Neural progenitor cell (in vitro differentiated cells): ENCODE data around the gene FAM20C. TPM values are rescaled to one million over a fixed set of nuclear protein-coding genes. Genes with fewer than 3 reads are reported as not detected.

Experiments used
- DNase-seq: peaks from one replicate; pipeline ENCODE4 v3.0.0-alpha.2; 2016; ENCODE audit warnings: low spot score
- H2AFZ ChIP-seq: fragments of 200-600 bp; sonication (generic); replicated peaks from 2 replicates; pipeline ENCODE4 v1.6.1; 2016; ENCODE audit warnings: antibody characterized with exemption
- H3F3A ChIP-seq: fragments of 200-600 bp; sonication (generic); 2 replicates; pipeline ENCODE4 v1.6.1; 2016; ENCODE audit warnings: antibody characterized with exemption, low read depth
- H3K27ac ChIP-seq: fragments of 200-600 bp; sonication (generic); 2 replicates; pipeline ENCODE4 v1.5.1; 2016; ENCODE audit warnings: mild to moderate bottlenecking
- H3K27me3 ChIP-seq: fragments of 200-600 bp; sonication (generic); 2 replicates; pipeline ENCODE4 v1.6.1; 2016; ENCODE audit warnings: mild to moderate bottlenecking, moderate library complexity
- H3K36me3 ChIP-seq: fragments of 200-600 bp; sonication (generic); 2 replicates; pipeline ENCODE4 v1.5.1; 2016
- H3K4me1 ChIP-seq: fragments of 200-600 bp; sonication (generic); 2 replicates; pipeline ENCODE4 v1.6.1; 2016; ENCODE audit warnings: mixed run types
- H3K4me2 ChIP-seq: fragments of 200-600 bp; sonication (generic); 2 replicates; pipeline ENCODE4 v1.6.1; 2016
- H3K4me3 ChIP-seq: fragments of 200-600 bp; sonication (generic); 2 replicates; pipeline ENCODE4 v1.5.1; 2016
- H3K79me2 ChIP-seq: fragments of 200-600 bp; sonication (generic); 2 replicates; pipeline ENCODE4 v1.6.1; 2016; ENCODE audit warnings: low read depth
- H3K9ac ChIP-seq: fragments of 200-600 bp; sonication (generic); 2 replicates; pipeline ENCODE4 v1.6.1; 2016
- H3K9me3 ChIP-seq: fragments of 200-600 bp; sonication (generic); 2 replicates; pipeline ENCODE4 v1.5.1; 2016; ENCODE audit warnings: low read depth
- H4K20me1 ChIP-seq: fragments of 200-600 bp; sonication (generic); 2 replicates; pipeline ENCODE4 v1.6.1; 2016; ENCODE audit warnings: low read depth
- H3K27ac Mint-ChIP-seq: 3 replicates; pipeline ENCODE4 v1.8.0; 2021; ENCODE audit warnings: mixed read lengths
- H3K27me3 Mint-ChIP-seq: 2 replicates; pipeline ENCODE4 v1.8.0; 2022; ENCODE audit warnings: low read depth, mild to moderate bottlenecking, inconsistent platforms, moderate library complexity, mixed read lengths; ENCODE audit not compliant: insufficient read depth
- H3K36me3 Mint-ChIP-seq: 3 replicates; pipeline ENCODE4 v1.8.0; 2021; ENCODE audit warnings: mixed read lengths
- H3K4me1 Mint-ChIP-seq: 3 replicates; pipeline ENCODE4 v1.8.0; 2021; ENCODE audit warnings: mixed read lengths
- H3K4me3 Mint-ChIP-seq: 3 replicates; pipeline ENCODE4 v1.8.0; 2021; ENCODE audit warnings: mild to moderate bottlenecking, moderate library complexity, mixed read lengths
- H3K9me3 Mint-ChIP-seq: 3 replicates; pipeline ENCODE4 v1.8.0; 2020; ENCODE audit warnings: mixed read lengths
- EZH2 ChIP-seq: fragments of 200-600 bp; sonication (generic); IDR thresholded peaks from 2 replicates; pipeline ENCODE4 v1.6.1; 2017; ENCODE audit warnings: antibody characterized with exemption, mild to moderate bottlenecking, moderate library complexity
- EZH2phosphoT487 ChIP-seq: fragments of 200-600 bp; sonication (generic); IDR thresholded peaks from 2 replicates; pipeline ENCODE4 v1.6.1; 2017; ENCODE audit warnings: antibody characterized with exemption
- total RNA-seq: library from RNA; depleted of rRNA; stranded (reverse); fragments of >200 nt; gene quantifications from 2 replicates; pipeline ENCODE4 v1.2.3, GENCODE V29; 2015; ENCODE audit warnings: low replicate concordance
- TF ChIP-seq, protein P1 (sequence below): fragments of 200-600 bp; sonication (generic); IDR thresholded peaks from 2 replicates; pipeline ENCODE4 v1.5.1; 2017; ENCODE audit warnings: antibody characterized with exemption, mild to moderate bottlenecking

Gene FAM20C
- total RNA-seq, 1 donor from 2014 or later: 3.8 TPM

DNA sequence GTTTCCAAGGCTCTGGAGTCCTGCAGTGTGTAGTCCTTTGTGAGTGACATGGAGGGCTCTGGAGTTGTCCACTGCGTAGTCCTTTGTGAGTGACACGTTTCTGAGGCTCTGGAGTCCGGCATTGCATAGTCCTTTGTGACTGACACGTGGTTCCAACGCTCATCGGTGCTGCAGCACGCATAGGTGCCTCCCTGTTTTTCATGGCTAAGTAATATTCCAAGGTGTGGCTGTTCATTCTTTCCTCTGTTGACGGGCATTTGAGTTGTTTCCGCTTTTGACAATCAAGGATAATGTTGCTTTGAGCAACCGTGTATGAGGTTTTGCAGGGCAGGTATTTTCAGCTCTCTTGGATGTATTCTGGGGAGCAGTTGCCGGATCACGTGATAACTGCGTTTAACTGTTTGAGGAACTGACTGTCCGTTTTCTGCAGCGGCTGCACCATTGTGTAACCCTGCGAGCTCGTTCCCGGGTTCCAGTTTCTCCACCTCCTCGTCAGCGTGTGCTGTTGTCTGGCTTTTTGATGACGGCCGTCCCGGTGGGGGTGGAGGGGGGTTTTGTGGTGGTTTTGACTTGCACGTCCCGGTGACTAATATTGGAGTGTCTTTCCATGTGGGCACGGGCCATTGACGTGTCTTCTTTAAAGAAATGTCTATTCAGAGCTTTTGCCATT, 21.1 kb downstream of the FAM20C start:
- Mint-ChIP-seq H3K4me3 (no peak overlapping the region), H3K9me3 (peaks cover 8% of the 10 kb centered on the region), H3K4me1 (peaks cover 10% of the 10 kb centered on the region), H3K27ac (no peak overlapping the region), H3K27me3 (peaks cover 5% of the 10 kb centered on the region), H3K36me3 (peaks cover 15% of the 10 kb centered on the region)
- no peak overlapping the region for H2AFZ ChIP-seq
- no peak overlapping the region for H3K4me3 ChIP-seq
- H3K27me3 ChIP-seq: no peaks in the 10 kb centered on the region
- no peak overlapping the region for H3K4me2 ChIP-seq
- no peak overlapping the region for H3K9ac ChIP-seq
- no peaks in the 10 kb centered on the region for H3F3A ChIP-seq
- H3K27ac ChIP-seq: no peak overlapping the region
- no peak for DNase-seq
- no peaks in the 10 kb centered on the region for H3K36me3 ChIP-seq
- TF ChIP-seq, protein P1, sequence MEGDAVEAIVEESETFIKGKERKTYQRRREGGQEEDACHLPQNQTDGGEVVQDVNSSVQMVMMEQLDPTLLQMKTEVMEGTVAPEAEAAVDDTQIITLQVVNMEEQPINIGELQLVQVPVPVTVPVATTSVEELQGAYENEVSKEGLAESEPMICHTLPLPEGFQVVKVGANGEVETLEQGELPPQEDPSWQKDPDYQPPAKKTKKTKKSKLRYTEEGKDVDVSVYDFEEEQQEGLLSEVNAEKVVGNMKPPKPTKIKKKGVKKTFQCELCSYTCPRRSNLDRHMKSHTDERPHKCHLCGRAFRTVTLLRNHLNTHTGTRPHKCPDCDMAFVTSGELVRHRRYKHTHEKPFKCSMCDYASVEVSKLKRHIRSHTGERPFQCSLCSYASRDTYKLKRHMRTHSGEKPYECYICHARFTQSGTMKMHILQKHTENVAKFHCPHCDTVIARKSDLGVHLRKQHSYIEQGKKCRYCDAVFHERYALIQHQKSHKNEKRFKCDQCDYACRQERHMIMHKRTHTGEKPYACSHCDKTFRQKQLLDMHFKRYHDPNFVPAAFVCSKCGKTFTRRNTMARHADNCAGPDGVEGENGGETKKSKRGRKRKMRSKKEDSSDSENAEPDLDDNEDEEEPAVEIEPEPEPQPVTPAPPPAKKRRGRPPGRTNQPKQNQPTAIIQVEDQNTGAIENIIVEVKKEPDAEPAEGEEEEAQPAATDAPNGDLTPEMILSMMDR: no peak
- TF ChIP-seq EZH2 (no peak), EZH2phosphoT487 (no peak)
- no peaks in the 10 kb centered on the region for H3K9me3 ChIP-seq
- no peaks in the 10 kb centered on the region for H3K4me1 ChIP-seq
- no peaks in the 10 kb centered on the region for H3K79me2 ChIP-seq
- H4K20me1 ChIP-seq: no peaks in the 10 kb centered on the region

DNA sequence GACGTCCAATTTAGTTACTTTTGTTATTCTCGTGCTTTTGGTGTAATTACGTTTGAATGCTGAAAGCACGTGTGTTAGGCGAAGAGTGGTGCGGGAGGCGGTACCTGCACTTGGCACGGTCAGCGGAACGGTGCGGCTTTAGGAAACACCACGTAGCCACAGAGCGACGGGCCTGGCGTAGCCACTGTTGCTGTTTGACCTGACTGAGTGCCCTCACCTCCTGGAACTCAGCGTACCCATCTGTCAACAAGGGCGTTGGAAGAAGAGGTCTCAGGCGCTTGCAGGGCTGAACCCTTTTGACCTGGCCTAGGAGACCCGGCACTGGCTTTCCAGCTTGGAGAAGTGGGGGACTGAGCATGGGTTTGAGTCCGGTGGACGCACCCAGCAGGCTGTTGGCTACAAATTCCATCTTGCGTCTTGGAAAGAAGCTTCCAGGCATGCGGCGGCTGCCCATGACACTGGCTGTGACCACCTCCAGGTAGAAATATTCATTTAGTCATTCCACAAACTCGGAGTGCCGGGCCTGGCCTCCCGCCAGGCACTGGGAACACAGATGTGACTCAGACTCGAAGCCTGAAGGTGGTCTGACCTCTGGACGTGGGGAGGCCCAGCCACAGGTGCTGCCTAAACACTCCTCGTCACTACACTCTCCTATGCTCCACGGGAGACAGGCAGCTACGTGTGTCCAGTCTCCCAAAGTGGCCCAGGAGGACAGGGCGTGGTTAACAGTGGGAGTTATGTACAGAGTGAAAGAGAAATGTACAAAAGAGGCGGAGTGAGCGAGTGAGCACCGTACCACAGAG, 22.2 kb downstream of the FAM20C start:
- Histone ChIP-seq H3K9me3 (no peaks in the 10 kb centered on the region), H2AFZ (no peak overlapping the region), H3K4me1 (no peaks in the 10 kb centered on the region), H3K9ac (no peak overlapping the region), H3F3A (no peaks in the 10 kb centered on the region), H3K79me2 (no peaks in the 10 kb centered on the region), H3K36me3 (no peaks in the 10 kb centered on the region), H3K27ac (no peak overlapping the region), H3K4me3 (no peak overlapping the region), H4K20me1 (no peaks in the 10 kb centered on the region), H3K4me2 (no peak overlapping the region), H3K27me3 (no peaks in the 10 kb centered on the region)
- H3K27me3 Mint-ChIP-seq: peaks cover 7% of the 10 kb centered on the region
- H3K4me3 Mint-ChIP-seq: no peak overlapping the region
- peaks cover 10% of the 10 kb centered on the region for H3K4me1 Mint-ChIP-seq
- H3K36me3 Mint-ChIP-seq: peaks cover 15% of the 10 kb centered on the region
- peaks cover 8% of the 10 kb centered on the region for H3K9me3 Mint-ChIP-seq
- DNase-seq: no peak
- no peak overlapping the region for H3K27ac Mint-ChIP-seq
- TF ChIP-seq, protein P1: no peak
- TF ChIP-seq EZH2phosphoT487 (no peak), EZH2 (no peak)

DNA sequence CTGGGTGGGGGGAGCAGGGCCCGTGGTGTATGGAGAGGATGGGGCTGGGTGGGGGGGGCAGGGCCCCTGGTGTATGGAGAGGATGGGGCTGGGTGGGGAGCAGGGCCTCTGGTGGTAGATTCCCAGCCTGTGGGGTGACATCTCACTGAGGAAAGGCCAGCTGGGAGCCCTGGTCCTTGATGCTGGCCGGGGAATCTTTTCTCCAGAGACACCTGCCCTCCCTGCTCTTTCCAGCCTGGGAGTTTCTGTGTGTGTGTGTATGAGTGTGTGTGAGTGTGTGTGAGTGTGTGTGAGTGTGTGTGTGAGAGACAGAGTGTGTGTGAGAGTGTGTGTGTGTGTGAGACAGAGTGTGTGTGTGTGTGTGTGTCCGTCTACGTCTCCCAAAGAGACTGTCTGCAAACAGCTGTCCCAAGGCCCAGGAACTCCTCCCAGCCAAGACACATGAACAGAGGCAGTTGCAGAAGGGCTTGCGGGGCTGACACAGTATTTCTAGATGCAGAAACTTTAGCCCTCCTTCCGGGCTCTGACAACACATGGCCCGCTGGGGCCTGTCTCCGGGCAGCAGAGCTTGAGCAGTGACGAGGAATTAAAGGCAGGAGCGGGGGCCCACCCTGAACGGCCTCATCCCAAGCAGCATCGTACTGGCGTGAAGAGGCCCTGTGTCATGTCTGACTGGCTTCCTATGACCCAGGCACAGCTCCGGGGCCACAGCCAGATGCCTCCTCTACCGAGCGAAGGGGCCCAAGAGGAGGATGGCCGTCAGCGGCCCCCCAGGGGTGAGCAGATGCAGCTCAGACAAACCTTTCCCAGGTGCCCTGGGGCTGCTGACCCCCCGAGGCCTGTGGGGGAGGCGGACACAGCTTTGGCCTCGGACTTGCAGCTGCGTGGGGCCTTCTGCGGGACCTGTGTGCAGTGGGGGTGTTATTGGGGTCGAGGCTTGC, 24.3 kb downstream of the FAM20C start:
- H3K27ac Mint-ChIP-seq: peak overlapping the region; percentile 62
- H3K36me3 ChIP-seq: no peaks in the 10 kb centered on the region

More for the DNA sequence above, 24.3 kb downstream of the FAM20C start:
- peaks cover 19% of the 10 kb centered on the region for H3K4me1 Mint-ChIP-seq
- peaks cover 15% of the 10 kb centered on the region for H3K36me3 Mint-ChIP-seq
- H3K4me3 ChIP-seq: no peak overlapping the region
- H3K9ac ChIP-seq: no peak overlapping the region
- H3K27me3 Mint-ChIP-seq: peaks cover 11% of the 10 kb centered on the region
- H3F3A ChIP-seq: no peaks in the 10 kb centered on the region
- DNase-seq: no peak
- H3K9me3 ChIP-seq: no peaks in the 10 kb centered on the region
- H3K4me3 Mint-ChIP-seq: no peak overlapping the region
- H3K4me2 ChIP-seq: no peak overlapping the region
- no peaks in the 10 kb centered on the region for H3K4me1 ChIP-seq
- H3K79me2 ChIP-seq: no peaks in the 10 kb centered on the region
- no peak overlapping the region for H2AFZ ChIP-seq
- H3K27ac ChIP-seq: no peak overlapping the region
- no peaks in the 10 kb centered on the region for H3K27me3 ChIP-seq
- H3K9me3 Mint-ChIP-seq: peaks cover 8% of the 10 kb centered on the region
- TF ChIP-seq, protein P1: no peak
- no peak for TF ChIP-seq EZH2phosphoT487
- no peak for TF ChIP-seq EZH2
- no peaks in the 10 kb centered on the region for H4K20me1 ChIP-seq
